Activated CD4-positive, alpha-beta T cell treated with anti-CD3 and anti-CD28 coated beads, Interleukin-2, amount 50 U/mL, for 4 hours (primary cell): ENCODE data around the gene KCNK2.
"Not testable (repeated sequence)": the region's sequence is repeated elsewhere in the genome, so short reads cannot be mapped to it uniquely, and the experiment has no call there.

ENCODE experiments used
- DNase-seq, 2 experiments: peaks; one replicate each; pipeline ENCODE4 v3.0.0-alpha.2; 2020

Gene KCNK2

GRCh38 chr1:215163144-215163543, 80.6 kb downstream of the KCNK2 start:
- not testable (repeated sequence) for DNase-seq

DNA sequence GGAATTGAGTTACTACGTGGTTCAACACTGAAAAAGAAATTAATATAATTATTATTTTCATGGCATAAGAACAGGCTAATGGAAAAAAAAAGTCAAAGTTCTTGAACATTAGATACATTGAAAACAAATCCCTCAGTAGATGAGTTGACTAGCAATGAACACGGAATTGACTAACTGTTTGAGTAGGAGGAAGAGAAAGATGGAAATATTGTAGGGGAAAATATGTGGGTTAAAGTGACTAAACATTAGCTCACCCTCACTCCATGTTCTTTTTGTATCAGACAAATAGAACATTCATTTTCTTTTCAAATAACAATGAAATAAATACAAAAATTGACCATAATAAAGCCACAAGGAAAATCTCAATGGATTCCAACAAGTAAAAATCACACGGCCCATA, 84.3 kb downstream of the KCNK2 start:
- no peak for DNase-seq

GRCh38 chr1:215181518-215181917, 99.0 kb downstream of the KCNK2 start:
- DNase-seq = no peak

DNA sequence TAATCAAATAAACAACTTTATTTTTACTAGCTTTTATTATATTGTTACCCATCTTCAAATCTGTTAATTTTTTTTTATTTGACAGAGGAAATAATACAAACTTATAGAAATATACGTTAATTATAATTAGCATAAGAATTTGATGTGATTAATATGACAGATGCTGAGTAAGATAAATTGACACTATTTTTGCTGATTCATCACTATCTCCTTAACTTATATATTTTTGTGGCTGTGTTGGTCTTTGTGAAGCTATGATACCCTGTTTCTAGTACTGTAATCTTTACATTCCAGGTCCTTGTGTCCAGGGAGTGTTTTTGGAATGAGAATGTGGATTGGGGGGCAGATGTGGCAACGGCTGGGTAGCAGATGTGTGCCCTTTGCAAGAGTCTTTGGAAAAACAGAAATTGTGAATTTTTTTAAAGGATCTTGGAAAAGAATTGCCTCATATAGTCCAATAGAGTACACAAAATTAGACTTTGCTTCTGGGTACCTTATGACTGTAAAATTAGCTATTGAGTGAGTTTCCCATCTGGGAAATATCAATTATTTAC, 102.6 kb downstream of the KCNK2 start:
- no peak for DNase-seq

- no peak for DNase-seq
Observed at GRCh38 chr1:215188302-215188950, 105.9 kb downstream of the KCNK2 start.

GRCh38 chr1:215192306-215192705, 109.8 kb downstream of the KCNK2 start:
- DNase-seq = no peak

- DNase-seq = no peak
Observed at GRCh38 chr1:215198021-215198420, 115.5 kb downstream of the KCNK2 start.

- DNase-seq = no peak
Observed at GRCh38 chr1:215200121-215200520, 117.6 kb downstream of the KCNK2 start.

GRCh38 chr1:215201283-215201682, 118.7 kb downstream of the KCNK2 start:
- no peak for DNase-seq

DNA sequence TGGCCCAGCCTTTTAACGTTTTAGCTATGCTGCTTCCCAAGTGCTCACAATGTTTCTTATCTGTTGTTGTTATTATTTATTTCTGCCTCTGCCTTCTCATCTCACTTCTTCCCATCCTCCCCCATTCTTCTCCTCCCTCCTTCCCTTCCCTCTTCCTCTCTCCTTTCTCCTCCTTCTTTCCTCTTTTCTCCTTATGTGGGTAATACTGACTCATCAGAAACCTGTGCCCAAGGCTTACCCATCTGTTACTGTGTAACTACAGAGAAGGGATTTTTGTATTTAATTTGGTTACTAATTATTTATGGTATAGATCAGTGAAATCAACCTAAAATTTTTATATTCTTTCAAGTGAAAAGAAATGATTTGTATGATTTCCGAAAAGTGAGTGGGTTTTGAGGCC, 120.3 kb downstream of the KCNK2 start:
- DNase-seq = no peak

GRCh38 chr1:215210167-215210566, 127.6 kb downstream of the KCNK2 start:
- DNase-seq = no peak

- no peak for DNase-seq
Observed at GRCh38 chr1:215215846-215216245, 133.3 kb downstream of the KCNK2 start.

GRCh38 chr1:215219372-215219771, 136.8 kb downstream of the KCNK2 start:
- DNase-seq = no peak

DNA sequence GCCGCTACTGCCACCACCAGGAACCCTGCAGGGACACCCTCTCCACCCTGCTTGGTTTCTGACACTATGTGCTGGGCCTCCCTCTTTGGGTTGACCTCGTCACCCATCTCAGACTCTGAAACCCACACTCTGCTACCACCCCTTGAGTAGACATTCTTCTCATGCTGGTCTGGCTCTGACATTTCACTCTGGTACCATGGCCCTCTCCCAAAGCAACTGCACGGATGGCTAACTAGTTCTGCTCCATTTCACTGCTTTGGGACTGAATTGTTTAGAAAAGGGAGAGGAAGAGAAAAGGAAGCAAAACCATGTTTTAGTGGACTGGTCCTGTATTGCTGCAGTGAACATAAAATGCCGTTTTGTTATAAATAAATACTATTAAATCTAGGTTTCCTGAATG, 137.8 kb downstream of the KCNK2 start:
- DNase-seq = no peak

GRCh38 chr1:215226757-215227156, 144.2 kb downstream of the KCNK2 start:
- no peak for DNase-seq

DNA sequence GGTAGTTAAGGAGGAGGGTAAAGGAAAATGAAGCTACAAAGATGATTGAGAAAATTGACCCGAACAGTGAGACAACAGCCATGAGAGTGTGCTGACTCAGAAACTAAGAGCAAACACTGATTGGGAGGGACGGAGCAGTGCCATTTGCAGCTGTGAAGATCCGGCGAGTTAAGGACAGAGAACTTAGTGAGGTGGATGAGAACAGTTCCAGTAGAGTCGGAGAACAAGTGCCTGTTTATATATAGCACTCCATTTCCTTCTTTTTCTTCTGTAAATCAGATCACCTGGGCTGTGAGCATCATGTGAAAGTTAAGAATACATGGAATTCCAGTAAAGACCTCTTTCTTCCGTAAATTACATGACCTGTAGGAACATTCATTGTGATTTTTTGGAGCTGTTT, 145.7 kb downstream of the KCNK2 start:
- no peak for DNase-seq

- no peak for DNase-seq
Observed at GRCh38 chr1:215241451-215241850, 158.9 kb downstream of the KCNK2 start.

DNA sequence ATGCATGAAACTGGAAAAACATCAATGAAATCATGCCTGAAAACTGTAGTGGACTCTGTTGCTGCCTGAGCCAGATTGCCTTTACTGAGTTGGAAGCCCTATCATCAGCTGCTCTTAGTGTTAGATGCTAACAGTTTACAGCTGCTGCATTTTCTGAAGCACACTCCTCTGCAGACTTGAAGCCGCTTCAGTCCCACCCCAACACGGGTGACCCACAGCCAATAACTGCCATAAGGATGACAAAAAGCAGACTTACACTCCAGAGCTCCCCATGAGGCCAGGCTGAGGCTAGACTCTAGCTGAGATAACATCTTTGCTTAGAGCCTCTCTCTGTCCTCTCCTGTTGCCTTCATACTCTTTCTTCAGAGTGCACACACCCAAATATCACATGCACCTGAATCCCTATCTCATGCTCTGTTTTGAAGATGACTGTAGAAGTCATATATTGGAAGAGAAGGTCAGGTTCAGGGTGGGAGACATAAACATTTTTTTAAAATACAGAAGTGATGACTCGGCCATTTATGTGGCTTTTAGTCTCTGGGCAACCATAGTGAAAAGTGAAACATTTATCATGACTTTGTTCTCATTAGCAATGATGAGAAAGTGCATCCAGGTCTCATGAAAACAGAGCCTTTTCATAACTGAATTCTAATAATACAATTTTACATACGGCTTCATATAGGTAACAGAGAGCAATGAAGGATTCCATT, 161.0 kb downstream of the KCNK2 start:
- DNase-seq = no peak

DNA sequence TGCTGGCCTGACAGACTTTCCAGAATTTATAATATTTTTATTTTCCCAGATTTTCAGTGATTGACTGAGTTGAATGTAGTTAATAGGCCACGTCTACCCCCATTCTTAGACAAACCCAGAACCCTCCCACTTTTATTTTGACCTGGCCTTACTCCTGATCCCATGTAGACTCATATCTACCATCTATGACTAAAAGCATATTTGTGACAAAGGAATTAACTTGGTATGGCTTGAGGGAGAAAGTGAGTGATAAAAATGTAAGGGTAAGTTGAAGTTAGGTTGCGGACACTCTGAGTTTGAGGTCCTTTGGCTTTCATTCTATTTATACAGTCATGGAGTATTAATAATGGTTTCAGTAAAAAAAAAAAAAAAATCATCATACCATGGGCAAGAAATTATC, 168.4 kb downstream of the KCNK2 start:
- no peak for DNase-seq

DNA sequence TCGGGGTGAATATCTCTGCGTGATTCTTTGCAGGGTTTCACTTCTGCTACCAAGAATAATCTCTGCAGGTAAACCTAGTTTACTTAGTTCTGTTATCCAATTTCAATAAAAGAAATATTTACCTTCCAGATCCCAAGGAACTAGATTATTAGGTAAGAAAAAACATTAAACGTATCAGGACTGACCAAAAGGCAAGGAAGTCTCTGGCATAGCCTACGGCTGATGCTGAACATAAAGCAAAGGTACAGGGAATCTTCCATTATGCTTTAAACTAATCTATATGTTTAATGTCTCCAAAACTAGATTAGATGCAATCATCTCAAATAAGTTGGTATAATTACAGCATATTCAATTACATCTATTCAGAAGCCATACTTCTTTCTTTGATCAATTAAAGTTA, 168.9 kb downstream of the KCNK2 start:
- no peak for DNase-seq

DNA sequence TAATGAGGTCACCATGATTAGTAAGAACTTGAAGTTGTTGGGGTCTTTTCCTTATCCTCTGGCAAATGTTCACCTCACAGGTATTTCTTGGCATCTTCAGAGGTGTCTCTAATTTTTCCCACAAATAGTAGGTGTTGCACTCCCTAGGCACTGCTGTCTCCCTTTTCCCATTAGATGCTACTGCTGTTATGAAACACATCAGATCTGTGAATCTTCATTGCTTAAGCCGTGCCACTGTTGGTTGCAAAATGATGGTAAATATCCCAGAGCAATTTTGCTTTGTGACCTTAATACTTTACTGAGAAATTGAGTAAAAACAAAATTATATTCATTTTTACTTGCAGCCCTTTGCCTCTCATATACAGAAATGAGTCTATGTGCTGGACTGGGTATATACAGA, 169.6 kb downstream of the KCNK2 start:
- no peak for DNase-seq

- DNase-seq = no peak
Observed at GRCh38 chr1:215256936-215257679, 174.6 kb downstream of the KCNK2 start.

- no peak for DNase-seq
Observed at GRCh38 chr1:215260711-215261110, 178.2 kb downstream of the KCNK2 start.

GRCh38 chr1:215262106-215262505, 179.6 kb downstream of the KCNK2 start:
- DNase-seq = no peak
